ENCODE measurements around the gene TMPRSS9.

DNA sequence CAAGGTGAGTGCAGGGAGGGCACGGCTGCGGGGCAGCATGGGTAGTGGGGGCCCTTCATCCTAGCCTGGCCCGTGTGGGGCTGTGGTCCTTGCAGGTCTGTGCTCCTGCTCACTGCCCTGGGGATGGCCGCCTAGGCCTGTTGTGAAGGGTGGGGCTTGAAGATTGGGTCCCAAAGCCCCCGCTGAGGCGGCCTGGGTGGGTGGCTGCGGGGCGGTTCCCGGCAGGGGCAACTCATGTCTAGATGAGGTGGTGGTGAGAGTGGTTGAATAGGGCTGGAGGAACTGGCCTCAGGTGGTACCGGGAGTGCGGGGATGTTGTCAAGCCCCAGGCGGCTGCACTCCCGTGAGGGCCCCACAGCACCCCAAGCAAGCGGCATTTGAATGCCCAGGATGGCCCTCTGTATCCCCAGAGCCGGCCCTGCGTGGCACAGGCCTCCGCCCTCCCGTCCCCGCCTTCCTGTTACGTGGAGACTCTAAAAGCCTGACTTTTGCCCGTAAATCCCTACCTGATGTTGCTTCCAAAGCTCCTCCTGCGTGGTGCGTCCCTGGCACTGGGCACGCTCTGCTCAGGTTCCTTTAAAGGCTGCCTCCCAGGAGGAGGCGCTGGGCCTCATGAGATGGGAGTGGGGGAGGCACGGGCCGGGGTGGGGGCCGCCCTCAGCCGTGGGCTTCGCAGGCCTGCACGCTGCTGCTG is 16.6 kb upstream of the TMPRSS9 start:
- TF ChIP-seq EZH2 (IDR thresholded peaks at IDR 0.05; ENCODE audit: low read length), result no peak
- TF ChIP-seq, protein P1, sequence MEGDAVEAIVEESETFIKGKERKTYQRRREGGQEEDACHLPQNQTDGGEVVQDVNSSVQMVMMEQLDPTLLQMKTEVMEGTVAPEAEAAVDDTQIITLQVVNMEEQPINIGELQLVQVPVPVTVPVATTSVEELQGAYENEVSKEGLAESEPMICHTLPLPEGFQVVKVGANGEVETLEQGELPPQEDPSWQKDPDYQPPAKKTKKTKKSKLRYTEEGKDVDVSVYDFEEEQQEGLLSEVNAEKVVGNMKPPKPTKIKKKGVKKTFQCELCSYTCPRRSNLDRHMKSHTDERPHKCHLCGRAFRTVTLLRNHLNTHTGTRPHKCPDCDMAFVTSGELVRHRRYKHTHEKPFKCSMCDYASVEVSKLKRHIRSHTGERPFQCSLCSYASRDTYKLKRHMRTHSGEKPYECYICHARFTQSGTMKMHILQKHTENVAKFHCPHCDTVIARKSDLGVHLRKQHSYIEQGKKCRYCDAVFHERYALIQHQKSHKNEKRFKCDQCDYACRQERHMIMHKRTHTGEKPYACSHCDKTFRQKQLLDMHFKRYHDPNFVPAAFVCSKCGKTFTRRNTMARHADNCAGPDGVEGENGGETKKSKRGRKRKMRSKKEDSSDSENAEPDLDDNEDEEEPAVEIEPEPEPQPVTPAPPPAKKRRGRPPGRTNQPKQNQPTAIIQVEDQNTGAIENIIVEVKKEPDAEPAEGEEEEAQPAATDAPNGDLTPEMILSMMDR (optimal IDR thresholded peaks at IDR 0.05 in 1 of 3, IDR thresholded peaks at IDR 0.05 in 1 of 3, conservative IDR thresholded peaks at IDR 0.05 in 1 of 3; ENCODE audit: extremely low read depth in 1 of 3, insufficient read depth in 2 of 3, low read length in 3 of 3), result no peak
